Suprapubic skin (tissue), 4 donors: ENCODE data around the gene PACRG.

Experiments
- CTCF ChIP-seq, 2 donors: fragments of 200-600 bp in 1 of 2; fragments of 450-650 bp in 1 of 2; sonication (generic) in 1 of 2; IDR thresholded peaks; one replicate each; pipeline ENCODE4 v1.5.1; 2016 to 2019; ENCODE audit warnings: antibody characterized with exemption in 2 of 2, mild to moderate bottlenecking in 1 of 2, moderate library complexity in 1 of 2
- EP300 ChIP-seq: sonication (generic); formaldehyde crosslinking; IDR thresholded peaks from one replicate; pipeline ENCODE4 v1.6.1; 2017; ENCODE audit warnings: antibody characterized with exemption
- POLR2A ChIP-seq, 2 donors: fragments of 450-650 bp; IDR thresholded peaks; one replicate each; pipeline ENCODE4 v1.6.1; 2017; ENCODE audit warnings: antibody characterized with exemption in 2 of 2, mild to moderate bottlenecking in 2 of 2, moderate library complexity in 2 of 2
- POLR2AphosphoS5 ChIP-seq, 3 donors: sonication (generic); formaldehyde crosslinking; IDR thresholded peaks; one replicate each; pipeline ENCODE4 v1.6.1; 2017; ENCODE audit warnings: antibody characterized with exemption in 3 of 3

- TF ChIP-seq CTCF (IDR thresholded peaks at IDR 0.05) (no peak), EP300 (no peak), POLR2A (IDR thresholded peaks at IDR 0.05) (no peak), POLR2AphosphoS5 (IDR thresholded peaks at IDR 0.05) (no peak)
These were observed 522.3 kb downstream of the PACRG start for GRCh38 chr6:163250116-163250515.
